Iris pigment epithelial cell (primary cell): Measurements from ENCODE around the gene SPTLC1.
"Not testable (repeated sequence)": the region's sequence is repeated elsewhere in the genome, so short reads cannot be mapped to it uniquely, and the experiment has no call there.

Source experiments
- DNase-seq: peaks from one replicate; pipeline ENCODE4 v3.0.0-alpha.2; 2011; ENCODE audit warnings: low read depth

SPTLC1 gene

GRCh38 chr9:92115071-92115858, at the start of gene SPTLC1:
SPTLC1 (minus strand) TSS chr9:92115413; CDS start chr9:92115370, 43 bp downstream.
- DNase-seq = peak; percentile 96

DNA sequence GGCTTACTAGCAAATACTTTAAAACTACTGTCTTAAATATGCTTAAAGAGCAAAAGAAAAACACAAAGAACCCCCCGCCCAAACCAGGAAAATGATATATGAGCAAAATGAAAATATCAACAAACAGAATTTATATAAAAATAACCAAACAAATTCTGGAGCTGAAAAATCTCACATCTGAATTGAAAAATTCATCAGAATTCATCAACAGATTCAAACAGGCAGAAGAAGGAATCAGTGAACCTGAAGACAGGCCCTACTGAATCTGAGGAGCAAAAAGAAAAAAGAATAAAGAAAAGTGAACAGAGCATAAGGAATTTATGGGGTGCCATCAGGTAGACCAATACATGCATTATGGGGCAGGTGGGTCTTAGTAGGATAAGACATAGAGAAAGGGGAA, 49.8 kb upstream of the SPTLC1 start:
- DNase-seq = no peak

DNA sequence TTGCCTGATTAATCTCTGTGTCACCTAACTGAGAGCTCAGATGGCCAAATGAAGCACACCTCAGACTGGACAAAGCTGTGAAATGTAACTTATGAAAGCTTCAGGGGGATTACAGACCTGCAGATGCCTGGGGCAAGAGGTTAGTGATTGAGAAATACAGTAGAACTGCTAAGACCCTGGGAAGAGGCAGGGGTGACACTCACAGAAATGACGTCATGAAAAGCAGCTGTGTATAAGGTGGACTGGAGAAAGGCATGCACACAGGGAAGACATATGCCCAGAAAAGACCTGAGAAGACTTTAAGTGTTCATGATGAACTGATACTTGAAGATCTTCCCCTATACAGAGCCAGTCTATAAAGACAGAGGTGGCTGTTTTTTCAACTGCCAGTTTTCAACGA, 49.3 kb upstream of the SPTLC1 start:
- peak; percentile 31 for DNase-seq

DNA sequence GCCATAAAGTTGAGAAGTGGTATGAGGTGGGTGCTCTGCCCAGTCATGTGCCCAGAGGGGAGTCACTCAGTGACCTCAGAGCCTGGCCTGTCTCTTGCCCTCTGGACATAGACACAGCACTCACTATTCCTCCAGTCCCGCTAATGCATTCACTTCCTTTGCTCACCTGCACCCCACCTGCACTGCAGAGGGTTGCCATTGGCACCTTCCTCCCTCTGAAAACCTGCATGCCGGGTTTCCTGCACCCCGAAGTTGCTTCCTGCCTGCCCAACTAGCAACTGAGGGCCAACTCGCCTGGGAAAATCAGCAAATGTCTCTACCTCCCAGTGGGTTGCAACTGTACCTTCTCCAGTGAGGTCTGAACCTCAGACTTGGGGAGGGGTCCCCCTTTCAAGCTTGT, 48.1 kb upstream of the SPTLC1 start:
- DNase-seq = no peak

GRCh38 chr9:92160786-92161185, 45.6 kb upstream of the SPTLC1 start:
- DNase-seq = no peak

- DNase-seq = no peak
Observed at GRCh38 chr9:92159058-92159457, 43.8 kb upstream of the SPTLC1 start.

GRCh38 chr9:92158097-92158601, 42.9 kb upstream of the SPTLC1 start:
- DNase-seq = no peak

GRCh38 chr9:92155736-92156135, 40.5 kb upstream of the SPTLC1 start:
- not testable (repeated sequence) for DNase-seq

GRCh38 chr9:92155221-92155620, 40.0 kb upstream of the SPTLC1 start:
- no peak for DNase-seq

GRCh38 chr9:92153466-92154415, 38.5 kb upstream of the SPTLC1 start:
- peak; percentile 87 for DNase-seq

DNA sequence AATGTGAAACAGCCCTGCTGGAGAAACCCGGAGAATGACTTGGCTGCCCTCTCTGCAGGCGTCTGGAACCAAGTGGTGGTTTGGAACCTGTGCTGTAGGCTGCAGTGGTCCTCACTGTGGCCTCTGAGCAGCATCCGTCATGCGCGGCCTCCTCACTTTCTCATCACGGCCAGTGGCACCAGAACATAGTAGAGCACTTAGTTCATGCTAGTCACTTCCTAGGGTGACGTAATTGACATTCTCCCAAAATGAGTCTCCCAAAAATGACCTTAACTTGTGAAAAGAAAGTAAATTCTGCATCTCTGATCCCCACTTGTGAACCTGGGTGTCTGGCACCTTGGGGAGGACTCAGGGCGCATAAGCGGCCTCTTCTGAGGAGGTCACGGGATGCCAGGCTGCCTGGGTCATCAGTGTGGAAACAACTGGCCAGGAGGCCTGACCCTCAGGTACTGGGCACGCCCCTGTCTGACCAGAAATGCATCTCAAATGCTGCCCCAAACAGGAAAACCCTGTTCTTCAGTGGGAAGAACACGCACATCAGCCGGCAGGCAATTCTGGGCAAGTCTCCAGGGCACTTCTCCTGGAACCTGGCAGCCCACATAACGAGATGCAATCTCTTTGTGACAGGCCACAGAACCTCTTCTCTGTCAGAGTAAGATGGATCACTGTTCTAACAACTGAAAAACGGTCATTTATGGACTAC, 36.6 kb upstream of the SPTLC1 start:
- peak; percentile 83 for DNase-seq

- not testable (repeated sequence) for DNase-seq
Observed at GRCh38 chr9:92150501-92151470, 35.6 kb upstream of the SPTLC1 start.

DNA sequence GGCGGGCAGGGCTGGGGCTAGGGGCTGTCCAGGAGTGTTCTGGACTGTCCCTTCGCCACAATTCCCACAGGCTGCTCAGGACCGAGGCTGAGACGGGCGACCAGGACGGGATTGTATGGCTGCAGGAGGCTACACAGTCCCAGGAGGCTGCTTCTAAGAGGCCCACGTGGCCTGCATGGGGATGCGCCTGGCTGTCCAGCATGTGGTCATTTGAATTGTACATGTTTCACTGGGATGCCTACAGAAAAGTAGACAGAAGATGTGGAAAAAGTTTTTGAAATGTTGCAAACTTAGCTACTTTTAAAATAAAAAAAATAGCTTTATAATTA, 32.6 kb upstream of the SPTLC1 start:
- peak; percentile 18 for DNase-seq

GRCh38 chr9:92147030-92147851, 32.0 kb upstream of the SPTLC1 start:
- peak; percentile 96 for DNase-seq

GRCh38 chr9:92146610-92147009, 31.4 kb upstream of the SPTLC1 start:
- DNase-seq = peak; percentile 55

DNA sequence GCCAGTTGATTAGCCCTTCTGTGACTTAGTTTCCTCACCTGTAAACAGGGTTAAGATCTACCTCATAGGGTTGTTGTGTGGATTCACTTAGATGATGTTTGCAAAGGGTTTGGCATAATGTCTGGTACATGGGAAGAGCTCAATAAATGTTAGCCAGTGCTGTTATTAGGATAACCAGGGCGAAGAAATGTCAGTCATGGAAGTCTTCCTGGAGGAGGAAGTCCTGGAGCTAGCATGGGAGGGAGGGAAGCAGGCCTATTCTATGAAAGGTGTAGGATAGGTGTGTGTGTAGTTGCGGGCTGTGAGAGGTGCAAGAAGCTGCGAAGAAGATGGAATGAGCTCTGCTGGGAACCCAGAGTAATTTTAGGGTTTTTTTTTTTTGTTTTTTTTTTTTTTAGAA, 30.6 kb upstream of the SPTLC1 start:
- not testable (repeated sequence) for DNase-seq

GRCh38 chr9:92142329-92142728, 27.1 kb upstream of the SPTLC1 start:
- DNase-seq = no peak

DNA sequence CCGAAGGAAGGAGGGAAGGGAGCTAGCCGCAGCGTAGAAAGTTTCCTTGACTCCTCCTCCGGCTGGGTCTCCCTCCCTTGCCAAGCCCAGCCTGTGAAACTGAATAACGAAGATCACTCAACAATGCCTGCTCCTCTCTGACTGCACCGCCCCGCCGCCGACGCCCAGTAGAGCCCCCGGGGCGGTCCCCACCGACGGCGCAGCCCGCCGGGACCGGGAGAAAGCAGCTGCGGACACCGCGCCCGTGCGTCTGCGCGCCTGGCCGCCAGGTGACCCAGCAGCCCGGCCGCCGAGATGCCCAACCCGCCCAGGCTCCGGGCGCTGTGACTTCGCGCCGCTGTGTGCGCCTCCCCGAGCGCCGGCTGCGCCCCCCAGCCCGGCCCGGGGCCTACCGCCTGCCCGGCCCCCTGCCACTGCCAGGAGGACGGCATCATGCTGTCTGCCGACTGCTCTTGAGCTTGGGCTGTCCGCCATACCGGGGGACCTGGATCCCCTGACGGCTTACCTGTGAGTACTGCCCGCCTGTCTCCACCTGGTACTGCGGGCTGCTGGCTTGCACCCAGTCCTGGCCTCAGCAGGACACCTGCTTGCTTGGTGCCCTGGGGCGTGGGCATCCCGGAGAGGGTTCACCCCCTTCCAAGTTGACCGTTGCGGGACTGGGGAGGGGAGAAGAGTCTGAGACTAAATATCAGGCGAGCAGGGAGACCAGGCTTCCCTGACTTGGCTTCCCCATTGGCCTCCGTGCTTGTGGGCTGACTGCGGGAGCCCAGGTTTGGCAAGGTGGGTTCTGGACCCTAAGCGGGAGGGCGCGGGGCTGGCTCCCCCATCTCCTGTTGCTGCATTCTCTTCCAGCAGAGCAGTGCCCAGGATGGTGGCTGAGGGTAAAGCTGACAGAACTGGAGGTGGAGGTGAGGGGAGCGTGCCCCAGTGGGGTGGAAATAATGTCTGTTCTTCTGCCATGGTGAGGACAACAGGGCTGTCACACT, 26.2 kb upstream of the SPTLC1 start:
- peak; percentile 55 for DNase-seq

- no peak for DNase-seq
Observed at GRCh38 chr9:92140754-92141143, 25.5 kb upstream of the SPTLC1 start.
